HG02943 (cell line): ENCODE results near the gene IGFBP6.

ENCODE experiments used
- ATAC-seq: cut with Tn5 transposase; IDR thresholded peaks from one replicate; pipeline ENCODE4 v1.9.1; 2021; ENCODE audit warnings: mild to moderate bottlenecking, low read depth, moderate library complexity; ENCODE audit not compliant: unreplicated experiment

IGFBP6 gene

DNA sequence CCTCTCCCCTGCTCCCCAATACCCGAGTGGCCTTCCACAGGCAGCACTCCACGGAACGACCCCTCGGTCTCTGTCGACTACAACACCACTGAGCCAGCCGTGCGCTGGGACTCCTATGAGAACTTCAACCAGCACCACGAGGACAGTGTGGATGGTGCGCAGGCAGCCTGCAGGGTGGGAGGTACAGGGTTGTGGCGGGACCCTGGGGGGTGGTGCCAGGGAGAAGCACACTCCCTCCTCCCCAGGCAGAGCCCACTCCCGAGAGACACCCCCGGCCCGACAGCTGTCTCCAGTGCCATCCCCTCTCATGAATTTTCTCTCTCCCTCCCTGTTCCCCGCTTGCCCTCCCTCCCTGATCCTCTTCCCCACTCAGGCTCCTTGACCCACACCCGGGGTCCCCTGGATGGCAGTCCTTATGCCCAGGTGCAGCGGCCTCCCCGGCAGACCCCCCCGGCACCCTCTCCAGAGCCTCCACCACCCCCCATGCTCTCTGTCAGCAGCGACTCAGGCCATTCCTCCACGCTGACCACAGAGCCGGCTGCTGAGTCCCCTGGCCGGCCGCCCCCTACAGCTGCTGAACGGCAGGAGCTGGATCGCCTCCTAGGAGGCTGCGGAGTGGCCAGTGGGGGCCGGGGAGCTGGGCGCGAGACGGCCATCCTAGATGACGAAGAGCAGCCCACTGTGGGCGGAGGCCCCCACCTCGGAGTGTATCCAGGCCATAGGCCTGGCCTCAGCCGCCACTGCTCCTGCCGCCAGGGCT lies 38.6 kb upstream of the IGFBP6 start:
- ATAC-seq = no peak

DNA sequence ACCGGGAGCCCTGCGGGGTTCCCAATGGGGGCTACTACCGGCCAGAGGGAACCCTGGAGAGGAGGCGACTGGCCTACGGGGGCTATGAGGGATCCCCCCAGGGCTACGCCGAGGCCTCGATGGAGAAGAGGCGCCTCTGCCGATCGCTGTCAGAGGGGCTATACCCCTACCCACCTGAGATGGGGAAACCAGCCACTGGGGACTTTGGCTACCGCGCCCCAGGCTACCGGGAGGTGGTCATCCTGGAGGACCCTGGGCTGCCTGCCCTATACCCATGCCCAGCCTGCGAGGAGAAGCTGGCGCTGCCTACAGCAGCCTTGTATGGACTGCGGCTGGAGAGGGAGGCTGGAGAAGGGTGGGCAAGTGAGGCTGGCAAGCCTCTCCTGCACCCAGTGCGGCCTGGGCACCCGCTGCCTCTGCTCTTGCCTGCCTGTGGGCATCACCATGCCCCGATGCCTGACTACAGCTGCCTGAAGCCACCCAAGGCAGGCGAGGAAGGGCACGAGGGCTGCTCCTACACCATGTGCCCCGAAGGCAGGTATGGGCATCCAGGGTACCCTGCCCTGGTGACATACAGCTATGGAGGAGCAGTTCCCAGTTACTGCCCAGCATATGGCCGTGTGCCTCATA lies 37.9 kb upstream of the IGFBP6 start:
- ATAC-seq = no peak

DNA sequence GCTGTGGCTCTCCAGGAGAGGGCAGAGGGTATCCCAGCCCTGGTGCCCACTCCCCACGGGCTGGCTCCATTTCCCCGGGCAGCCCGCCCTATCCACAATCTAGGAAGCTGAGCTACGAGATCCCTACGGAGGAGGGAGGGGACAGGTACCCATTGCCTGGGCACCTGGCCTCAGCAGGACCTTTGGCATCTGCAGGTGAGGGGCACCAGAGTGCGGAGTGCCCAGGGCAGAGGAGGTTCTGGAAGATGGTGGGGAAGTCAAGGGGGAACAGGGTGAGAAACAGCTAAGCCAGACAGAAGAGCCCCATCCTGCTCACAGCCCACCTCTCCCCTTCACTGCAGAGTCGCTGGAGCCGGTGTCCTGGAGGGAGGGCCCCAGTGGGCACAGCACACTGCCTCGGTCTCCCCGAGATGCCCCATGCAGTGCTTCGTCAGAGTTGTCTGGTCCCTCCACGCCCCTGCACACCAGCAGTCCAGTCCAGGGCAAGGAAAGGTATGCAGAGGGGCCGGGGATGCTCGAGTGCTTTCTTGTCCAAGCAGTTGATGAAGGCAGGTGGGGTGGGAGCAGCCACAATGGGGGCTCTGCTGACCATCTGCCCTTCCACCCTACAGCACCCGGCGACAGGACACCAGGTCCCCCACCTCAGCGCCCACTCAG lies 37.3 kb upstream of the IGFBP6 start:
- no peak for ATAC-seq

DNA sequence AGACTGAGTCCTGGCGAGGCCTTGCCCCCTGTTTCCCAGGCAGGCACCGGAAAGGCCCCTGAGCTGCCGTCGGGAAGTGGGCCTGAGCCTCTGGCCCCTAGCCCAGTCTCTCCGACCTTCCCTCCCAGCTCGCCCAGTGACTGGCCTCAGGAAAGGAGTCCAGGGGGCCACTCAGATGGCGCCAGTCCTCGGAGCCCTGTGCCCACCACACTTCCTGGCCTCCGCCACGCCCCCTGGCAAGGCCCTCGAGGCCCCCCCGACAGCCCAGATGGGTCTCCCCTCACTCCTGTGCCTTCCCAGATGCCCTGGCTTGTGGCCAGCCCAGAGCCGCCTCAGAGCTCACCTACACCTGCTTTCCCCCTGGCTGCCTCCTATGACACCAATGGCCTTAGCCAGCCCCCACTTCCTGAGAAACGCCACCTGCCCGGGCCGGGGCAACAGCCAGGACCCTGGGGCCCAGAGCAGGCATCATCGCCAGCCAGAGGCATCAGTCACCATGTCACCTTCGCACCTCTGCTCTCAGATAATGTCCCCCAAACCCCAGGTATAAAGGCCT lies 36.7 kb upstream of the IGFBP6 start:
- ATAC-seq = no peak

DNA sequence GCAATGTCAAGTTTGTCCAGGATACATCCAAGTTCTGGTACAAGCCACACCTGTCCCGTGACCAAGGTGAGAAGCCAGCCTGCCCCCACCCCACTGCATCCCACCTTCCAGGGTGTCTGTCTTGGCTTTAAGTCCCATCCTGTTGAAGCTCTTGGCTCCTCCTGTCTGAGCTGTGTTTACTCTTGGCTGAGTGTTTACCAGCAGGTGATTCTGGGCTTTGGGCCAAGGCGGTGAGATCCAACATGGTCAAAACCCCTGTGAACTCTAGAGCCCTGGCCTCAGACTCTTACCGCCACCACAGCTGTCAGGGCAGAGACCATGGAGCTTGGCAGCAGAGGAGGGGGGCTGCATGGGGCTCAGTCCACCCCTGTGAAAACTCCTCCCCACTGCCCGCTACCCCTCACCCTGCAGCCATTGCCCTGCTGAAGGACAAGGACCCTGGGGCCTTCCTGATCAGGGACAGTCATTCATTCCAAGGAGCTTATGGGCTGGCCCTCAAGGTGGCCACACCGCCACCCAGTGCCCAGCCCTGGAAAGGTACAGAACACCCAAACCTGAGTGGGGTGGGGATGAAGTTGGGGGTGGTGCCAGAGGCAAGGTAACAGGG lies 36.0 kb upstream of the IGFBP6 start:
- no peak for ATAC-seq

DNA sequence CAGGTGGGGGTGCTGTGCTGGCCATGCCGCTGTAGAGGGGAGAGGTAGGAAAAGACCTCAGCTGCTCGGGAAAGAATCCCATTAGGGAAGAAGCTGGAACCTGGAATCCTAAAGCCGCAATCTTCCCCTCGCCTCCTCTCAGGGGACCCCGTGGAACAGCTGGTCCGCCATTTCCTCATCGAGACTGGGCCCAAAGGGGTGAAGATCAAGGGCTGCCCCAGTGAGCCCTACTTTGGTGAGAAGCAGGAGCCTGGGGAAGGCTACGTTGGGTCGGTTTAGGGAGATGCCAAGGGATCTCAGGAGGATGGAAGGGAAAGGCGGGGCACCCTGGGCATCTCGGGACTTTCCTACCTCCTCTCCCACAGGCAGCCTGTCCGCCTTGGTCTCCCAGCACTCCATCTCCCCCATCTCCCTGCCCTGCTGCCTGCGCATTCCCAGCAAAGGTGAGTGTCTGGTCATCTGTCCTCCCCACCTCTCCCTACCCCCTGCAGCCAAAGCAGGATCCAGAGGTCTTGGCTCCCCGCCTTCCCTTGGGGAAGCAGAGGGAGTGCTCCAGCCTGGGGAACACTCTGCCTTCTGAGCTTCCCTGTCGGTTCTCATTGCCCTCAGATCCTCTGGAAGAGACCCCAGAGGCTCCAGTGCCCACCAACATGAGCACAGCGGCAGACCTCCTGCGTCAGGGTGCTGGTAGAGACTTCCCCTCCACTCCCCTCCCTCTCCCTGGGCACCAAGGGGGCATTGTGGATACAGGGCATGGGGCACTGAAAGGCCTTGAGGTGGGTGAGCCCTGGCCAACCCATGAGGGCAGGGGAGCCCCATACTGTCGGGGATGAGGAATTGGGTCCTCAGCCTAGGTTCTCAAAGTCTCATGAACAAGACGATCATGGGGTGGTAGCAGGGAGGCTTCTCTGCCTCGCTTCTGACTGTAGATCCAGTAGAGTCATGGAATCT lies 35.2 kb upstream of the IGFBP6 start:
- no peak for ATAC-seq

DNA sequence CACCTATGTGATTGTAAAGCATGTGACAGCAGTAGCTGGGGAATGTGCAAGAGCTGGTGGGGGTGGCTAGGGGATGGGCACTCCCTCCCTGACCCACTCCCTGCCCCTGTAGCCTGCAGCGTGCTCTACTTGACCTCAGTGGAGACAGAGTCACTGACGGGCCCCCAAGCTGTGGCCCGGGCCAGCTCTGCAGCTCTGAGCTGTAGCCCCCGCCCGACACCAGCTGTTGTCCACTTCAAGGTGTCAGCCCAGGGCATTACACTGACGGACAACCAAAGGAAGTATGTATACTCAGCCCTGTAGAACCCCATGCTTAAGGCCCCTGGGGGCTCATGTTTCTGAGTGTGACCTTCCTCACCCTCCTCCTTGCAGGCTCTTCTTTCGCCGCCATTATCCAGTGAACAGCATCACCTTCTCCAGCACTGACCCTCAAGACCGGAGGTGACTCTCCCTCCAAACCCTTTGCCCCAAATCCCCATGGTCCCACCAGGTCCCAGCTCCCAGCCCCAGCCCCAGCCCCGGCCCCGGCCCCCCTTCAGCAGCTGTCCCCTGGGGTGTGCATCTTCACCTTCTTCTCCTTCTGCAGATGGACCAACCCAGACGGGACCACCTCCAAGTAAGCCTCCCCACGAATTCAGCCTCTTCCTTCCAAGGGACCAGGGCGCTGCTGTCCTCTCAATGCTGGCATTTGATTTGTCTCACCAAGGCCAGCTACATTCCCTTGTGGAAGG lies 34.3 kb upstream of the IGFBP6 start:
- ATAC-seq = no peak

DNA sequence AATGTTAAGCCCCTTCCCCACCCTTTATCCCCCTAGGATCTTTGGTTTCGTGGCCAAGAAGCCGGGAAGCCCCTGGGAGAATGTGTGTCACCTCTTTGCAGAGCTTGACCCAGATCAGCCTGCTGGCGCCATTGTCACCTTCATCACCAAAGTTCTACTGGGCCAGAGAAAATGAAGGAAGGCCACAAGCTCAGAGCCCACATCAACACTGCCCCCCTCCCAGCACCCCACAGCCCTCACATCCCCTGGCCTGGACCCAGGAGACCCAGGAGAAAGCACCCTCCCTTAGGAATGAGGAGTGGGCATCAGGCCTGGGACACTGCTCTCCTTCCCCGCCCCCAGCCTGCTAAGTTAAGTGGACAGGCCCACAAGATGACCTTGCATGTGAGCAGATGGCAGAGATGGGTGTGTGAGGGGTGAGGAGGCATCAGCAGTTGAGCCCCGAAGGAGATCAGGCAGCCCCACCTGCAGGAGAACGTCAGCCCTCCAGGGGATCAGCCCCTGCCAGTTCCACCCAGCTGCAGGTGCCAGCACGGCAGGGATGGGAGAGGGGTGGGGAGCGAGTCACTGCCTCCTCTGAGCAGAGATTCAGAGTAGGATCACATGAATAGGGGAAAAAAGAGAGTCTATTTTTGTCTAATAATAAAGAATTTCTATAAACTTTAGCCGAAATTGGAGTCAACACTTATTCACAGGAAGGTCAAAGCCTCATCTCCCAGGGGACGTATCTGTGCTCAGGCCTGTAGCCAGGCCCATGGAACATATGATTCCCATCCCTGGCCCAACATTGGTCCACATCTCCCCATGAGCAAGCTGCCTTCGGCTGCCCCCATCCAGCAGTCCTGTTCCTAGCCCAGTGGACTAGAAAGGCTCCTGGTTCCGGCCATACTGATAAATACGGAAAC lies 33.5 kb upstream of the IGFBP6 start:
- ATAC-seq = no peak

DNA sequence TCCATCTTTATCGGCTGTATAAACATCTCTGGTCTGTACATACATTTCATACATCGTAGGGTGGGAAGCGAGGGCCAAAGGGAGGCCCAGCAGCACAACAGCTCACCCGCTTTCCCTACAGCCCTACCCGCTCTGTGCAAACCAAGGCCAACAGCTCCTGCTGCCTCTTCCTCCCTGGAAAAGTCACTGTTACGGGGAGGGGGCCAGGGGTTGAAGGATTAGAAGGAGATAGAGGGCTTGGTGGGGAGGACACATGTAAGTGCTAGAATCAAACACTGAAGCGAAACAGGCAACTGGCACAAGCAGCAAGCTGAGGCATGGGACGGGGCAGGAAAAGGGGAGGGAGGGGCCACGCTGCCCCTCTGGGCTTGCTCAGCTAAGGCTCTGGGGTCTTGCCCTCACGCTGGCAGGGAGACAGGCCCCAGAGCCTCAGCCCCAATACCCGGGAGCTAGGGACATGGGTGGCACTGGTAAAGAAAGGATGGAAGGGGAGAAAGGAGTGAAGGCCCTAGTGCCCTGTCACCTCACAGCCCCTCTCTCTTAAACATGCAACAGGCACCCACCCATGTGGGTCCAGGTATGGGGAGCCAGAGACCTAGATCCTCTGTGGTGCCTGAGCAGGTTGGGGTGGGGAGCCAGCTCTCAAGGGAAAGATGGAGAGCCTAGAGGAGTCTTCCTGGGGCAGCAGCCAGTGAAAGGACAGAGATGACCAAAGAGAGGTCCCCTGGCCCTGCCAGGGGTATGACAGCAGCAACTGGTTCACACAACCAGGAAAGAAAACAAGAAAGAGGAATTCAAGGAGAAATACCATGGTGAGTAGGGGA lies 32.6 kb upstream of the IGFBP6 start:
- ATAC-seq = no peak

DNA sequence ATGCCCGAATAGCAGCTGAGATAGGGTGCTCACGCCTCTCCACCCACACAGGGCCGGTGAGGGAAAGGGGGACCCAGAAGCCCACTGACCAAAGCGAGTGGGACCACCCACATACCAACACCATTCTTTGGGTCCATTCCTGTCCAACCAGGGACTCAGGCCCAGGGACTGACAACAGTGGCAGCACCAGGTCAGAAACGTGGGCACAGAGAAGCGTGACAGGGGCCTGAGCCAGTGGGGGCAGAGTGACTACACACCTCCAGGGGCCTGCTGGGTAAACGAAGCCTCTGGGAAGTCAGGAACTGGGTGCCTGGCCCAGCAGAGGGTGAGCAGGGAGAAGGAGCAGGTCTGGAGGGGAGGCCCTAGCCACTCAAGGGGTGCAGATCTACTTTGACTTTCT lies 32.0 kb upstream of the IGFBP6 start:
- ATAC-seq = no peak

DNA sequence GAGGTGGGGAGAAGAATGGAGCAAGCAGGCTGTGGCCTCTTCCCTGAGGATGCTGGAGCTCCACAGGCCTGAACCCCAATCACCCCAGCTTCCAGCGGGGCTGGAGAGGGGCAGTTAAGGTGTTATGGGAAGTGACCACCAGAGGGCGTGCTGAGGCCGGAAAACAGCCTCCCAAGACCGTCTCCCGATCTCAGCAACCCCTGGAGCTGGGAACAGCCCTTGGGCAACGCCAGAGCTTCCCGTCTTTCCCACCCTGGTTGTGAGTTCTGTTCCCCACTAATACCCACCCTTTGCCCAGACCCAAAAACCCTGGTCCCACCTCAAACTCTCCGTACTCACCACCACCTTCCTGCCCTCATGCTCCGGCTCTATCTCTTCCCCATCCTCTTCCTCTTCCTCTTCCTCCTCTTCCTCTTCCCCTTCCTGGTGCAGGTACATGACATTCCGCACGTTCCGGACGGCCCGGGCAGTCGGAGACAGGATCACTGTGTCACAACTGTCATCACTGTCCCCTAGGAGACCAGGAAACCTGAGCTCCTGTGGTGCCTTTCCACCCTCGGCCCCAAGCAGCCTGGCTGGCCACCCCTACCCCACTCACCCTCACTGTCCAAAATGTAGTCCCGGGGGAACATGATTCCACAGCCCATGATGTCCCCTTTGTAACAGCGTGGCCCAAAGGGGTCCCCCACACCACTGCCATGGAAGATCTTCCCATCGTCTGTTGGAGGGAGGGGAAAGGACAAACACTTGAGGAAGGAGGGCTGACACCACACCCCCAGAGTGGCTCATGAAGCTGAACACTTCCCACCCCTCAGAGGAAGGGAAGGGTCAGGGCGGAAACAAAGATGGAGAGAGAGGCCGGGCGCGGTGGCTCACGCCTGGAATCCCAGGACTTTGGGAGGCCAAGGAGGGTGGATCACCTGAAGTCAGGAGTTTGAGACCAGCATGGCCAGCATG lies 31.2 kb upstream of the IGFBP6 start:
- no peak for ATAC-seq

DNA sequence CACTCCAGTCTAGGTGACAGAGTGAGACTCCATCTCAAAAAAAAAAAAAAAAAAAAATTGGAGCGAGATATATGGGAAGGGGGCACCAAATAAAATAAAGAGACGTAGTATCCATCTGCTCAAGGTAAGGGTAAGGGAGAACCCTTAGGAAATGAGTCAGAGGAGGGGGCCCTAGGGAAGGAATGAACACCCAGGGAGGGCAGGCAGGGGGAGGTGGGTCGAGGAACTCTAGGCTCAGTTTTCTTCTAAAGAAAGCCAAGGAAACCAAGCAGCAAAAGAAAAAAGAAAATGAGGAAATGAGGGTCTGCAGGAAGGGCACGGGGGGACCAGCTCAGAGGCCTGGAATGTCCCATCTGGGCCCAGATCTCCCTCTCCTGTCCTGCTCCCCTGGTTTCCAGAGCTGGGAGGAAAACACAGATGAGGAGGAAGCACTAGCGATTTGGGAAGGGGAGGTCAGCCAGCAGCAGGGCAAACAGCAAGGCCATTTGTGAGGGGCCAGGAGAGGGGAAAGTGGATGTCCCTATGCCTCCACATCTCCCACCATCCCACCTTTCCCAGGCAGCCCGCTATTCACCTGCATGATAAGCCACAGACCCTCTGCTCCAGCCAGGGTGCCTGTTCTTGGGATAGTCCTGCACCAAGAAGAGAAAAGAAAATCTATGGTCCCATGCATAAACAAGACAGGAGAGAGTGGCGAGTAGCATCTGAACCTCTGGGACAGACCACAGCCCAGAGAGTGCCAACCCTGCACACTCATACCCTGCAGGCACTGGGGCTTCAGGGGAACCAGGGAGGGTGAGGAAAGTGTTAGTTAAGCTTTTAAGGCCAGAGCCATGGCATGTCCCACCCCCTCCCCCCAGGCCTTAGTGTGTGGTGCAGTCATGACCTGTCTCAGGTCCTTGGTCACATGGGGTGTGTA lies 30.1 kb upstream of the IGFBP6 start:
- ATAC-seq = no peak

DNA sequence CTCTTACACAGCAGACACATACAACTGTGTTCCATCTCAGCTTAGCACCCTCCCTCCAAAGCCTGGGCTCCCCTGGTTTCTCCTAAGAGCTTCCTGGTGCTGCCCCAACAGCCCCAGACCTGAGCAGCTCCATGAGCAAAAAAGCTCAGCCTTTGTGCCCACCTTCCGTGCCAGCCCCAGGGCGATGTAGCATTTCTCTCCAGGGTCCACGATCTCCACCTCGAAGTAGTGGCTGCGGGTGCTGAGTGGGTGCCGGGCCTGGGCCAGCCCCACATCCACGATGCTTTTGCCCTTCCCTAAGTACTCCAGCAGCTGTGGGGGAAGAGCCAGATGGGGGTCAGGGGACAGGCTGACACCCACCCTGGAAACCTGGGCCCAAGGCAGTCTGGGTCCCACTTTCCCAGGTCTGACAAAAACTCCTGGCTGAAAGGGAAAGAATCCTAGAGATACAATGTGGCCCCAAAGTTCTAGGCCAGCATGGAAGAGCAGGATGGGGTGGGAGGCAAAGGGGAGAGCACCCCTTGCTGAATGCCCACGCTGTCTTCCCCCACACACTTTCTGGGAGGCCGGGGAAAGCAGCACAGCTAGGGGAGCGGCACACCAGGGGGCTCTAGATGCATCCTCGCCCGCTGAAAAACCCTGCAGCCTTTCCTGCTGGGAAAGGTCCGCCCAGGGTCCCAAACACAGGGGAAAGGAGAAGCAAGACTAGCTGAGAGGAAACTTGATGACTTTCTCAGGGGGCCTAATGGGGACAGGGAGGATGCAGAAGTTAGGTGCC lies 29.3 kb upstream of the IGFBP6 start:
- ATAC-seq = no peak

DNA sequence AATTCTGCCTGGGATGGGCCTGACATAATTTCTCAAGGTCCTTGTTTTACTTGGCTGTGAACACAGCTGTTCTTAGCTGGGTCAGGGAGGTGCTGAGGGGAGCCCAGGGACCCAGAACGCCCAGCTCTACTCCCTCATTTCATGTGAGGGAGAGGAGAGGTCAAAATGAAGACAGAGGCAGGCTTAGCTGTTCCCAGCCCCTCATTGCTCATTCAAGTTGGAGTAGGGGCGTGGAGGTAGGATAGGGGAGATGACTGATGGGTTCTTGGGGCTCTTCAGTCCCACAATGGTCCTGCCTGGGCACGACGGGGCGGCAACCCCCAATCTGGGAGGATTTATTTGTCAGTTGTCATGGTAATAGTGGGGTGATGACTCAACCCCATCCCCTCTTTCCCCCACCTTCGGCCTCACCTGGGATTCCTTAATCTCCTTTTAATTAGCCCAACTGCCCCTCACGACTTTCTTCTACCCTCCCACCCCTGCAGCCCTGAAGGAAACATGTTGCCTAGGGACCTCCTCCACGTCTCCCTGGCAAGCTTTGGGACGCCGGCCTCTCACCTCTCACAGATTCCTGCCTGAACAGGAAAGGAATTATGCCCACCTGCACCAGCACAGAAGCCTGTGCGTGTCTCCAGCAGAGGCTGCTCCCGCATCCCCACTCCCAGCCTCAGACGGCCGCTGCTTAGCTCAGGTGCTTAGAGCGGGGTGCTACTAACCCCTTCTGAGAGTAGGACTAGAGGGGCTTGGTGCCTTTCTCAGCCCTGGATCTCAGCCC lies 28.5 kb upstream of the IGFBP6 start:
- no peak for ATAC-seq
